Skeletal muscle tissue (tissue), 4 donors: ENCODE measurements around the gene UXS1. TPM values are rescaled to one million over a fixed set of nuclear protein-coding genes. Genes with fewer than 3 reads are reported as not detected.

Experiments
- H3K27ac ChIP-seq: one replicate; pipeline ENCODE4 v1.7.0; 2013; ENCODE audit warnings: mild to moderate bottlenecking, low read depth, low read length, inconsistent platforms
- H3K27me3 ChIP-seq, 3 donors: one replicate each; pipeline ENCODE4 v1.7.0; 2013; ENCODE audit warnings: low read length in 3 of 3; ENCODE audit not compliant: control insufficient read depth in 3 of 3, insufficient read depth in 3 of 3
- H3K36me3 ChIP-seq, 3 donors: one replicate each; pipeline ENCODE4 v1.7.0; 2013; ENCODE audit warnings: low read length in 3 of 3; ENCODE audit not compliant: control insufficient read depth in 3 of 3, insufficient read depth in 3 of 3
- H3K4me1 ChIP-seq, 3 donors: one replicate each; pipeline ENCODE4 v1.7.0; 2013; ENCODE audit warnings: low read length in 3 of 3, mild to moderate bottlenecking in 3 of 3; ENCODE audit not compliant: control insufficient read depth in 3 of 3, insufficient read depth in 3 of 3
- H3K4me3 ChIP-seq, 3 donors: one replicate each; pipeline ENCODE4 v1.7.0; 2013; ENCODE audit warnings: low read length in 3 of 3
- H3K9ac ChIP-seq, 3 donors: one replicate each; pipeline ENCODE4 v1.7.0; 2013; ENCODE audit warnings: low read length in 3 of 3, mild to moderate bottlenecking in 3 of 3, moderate library complexity in 2 of 3, low read depth in 1 of 3
- H3K9me3 ChIP-seq, 3 donors: one replicate each; pipeline ENCODE4 v1.7.0; 2013; ENCODE audit warnings: low read length in 3 of 3; ENCODE audit not compliant: control insufficient read depth in 3 of 3
- total RNA-seq: library from RNA; depleted of rRNA; stranded (reverse); fragments of >200 nt; gene quantifications from one replicate; pipeline ENCODE4 v1.2.3, GENCODE V29; 2014
- donor health status: Osteomylitis.

Gene UXS1
- total RNA-seq, 1 donor from 2014 or later: 17.7 TPM

- H3K9me3 ChIP-seq: no peaks in the 10 kb centered on the region
- H3K27ac ChIP-seq: peak overlapping the region; percentile 92
- peaks cover 15 to 41% (median 34%) of the 10 kb centered on the region in 3 donors for H3K4me1 ChIP-seq
- no peak overlapping the region for H3K4me3 ChIP-seq
- H3K36me3 ChIP-seq: peaks cover 14 to 22% (median 14%) of the 10 kb centered on the region in 3 donors
- H3K9ac ChIP-seq: no peak overlapping the region
- no peaks in the 10 kb centered on the region for H3K27me3 ChIP-seq
Measured at GRCh38 chr2:106116248-106116647, 77.9 kb downstream of the UXS1 start.

GRCh38 chr2:106115665-106116064 lies 78.4 kb downstream of the UXS1 start:
- no peaks in the 10 kb centered on the region for H3K27me3 ChIP-seq
- H3K27ac ChIP-seq: peak overlapping the region; percentile 92
- peaks cover 15 to 27% (median 20%) of the 10 kb centered on the region in 3 donors for H3K36me3 ChIP-seq
- H3K4me3 ChIP-seq: no peak overlapping the region
- H3K9me3 ChIP-seq: no peaks in the 10 kb centered on the region
- peaks cover 15 to 40% (median 34%) of the 10 kb centered on the region in 3 donors for H3K4me1 ChIP-seq
- no peak overlapping the region for H3K9ac ChIP-seq

GRCh38 chr2:106115250-106115649 lies 78.9 kb downstream of the UXS1 start:
- no peaks in the 10 kb centered on the region for H3K27me3 ChIP-seq
- no peaks in the 10 kb centered on the region for H3K9me3 ChIP-seq
- H3K27ac ChIP-seq: peak overlapping the region; percentile 92
- no peak overlapping the region for H3K4me3 ChIP-seq
- peaks cover 15 to 38% (median 34%) of the 10 kb centered on the region in 3 donors for H3K4me1 ChIP-seq
- H3K36me3 ChIP-seq: peaks cover 17 to 29% (median 24%) of the 10 kb centered on the region in 3 donors
- no peak overlapping the region for H3K9ac ChIP-seq

- Histone ChIP-seq H3K4me1 (peaks cover 15 to 38% (median 32%) of the 10 kb centered on the region in 3 donors), H3K36me3 (peaks cover 17 to 32% (median 23%) of the 10 kb centered on the region in 3 donors), H3K9me3 (no peaks in the 10 kb centered on the region), H3K27ac (no peak overlapping the region), H3K4me3 (no peak overlapping the region), H3K27me3 (no peaks in the 10 kb centered on the region), H3K9ac (no peak overlapping the region)
Measured at GRCh38 chr2:106114166-106114565, 79.9 kb downstream of the UXS1 start.

GRCh38 chr2:106113361-106113966 lies 80.6 kb downstream of the UXS1 start:
- H3K4me1 ChIP-seq: peaks cover 15 to 38% (median 32%) of the 10 kb centered on the region in 3 donors
- no peak overlapping the region for H3K4me3 ChIP-seq
- H3K9ac ChIP-seq: no peak overlapping the region
- no peak overlapping the region for H3K27ac ChIP-seq
- peaks cover 17 to 32% (median 23%) of the 10 kb centered on the region in 3 donors for H3K36me3 ChIP-seq
- H3K9me3 ChIP-seq: no peaks in the 10 kb centered on the region
- no peaks in the 10 kb centered on the region for H3K27me3 ChIP-seq

- Histone ChIP-seq H3K4me3 (no peak overlapping the region), H3K9me3 (no peaks in the 10 kb centered on the region), H3K27me3 (no peaks in the 10 kb centered on the region), H3K27ac (no peak overlapping the region), H3K9ac (no peak overlapping the region), H3K36me3 (peaks cover 17 to 27% (median 23%) of the 10 kb centered on the region in 3 donors), H3K4me1 (peaks cover 18 to 40% (median 35%) of the 10 kb centered on the region in 3 donors)
Measured at GRCh38 chr2:106111882-106112571, 82.1 kb downstream of the UXS1 start.

- Histone ChIP-seq H3K9me3 (no peaks in the 10 kb centered on the region), H3K4me1 (peaks cover 12 to 20% (median 20%) of the 10 kb centered on the region in 3 donors), H3K36me3 (peaks cover 17 to 27% (median 23%) of the 10 kb centered on the region in 3 donors), H3K27ac (no peak overlapping the region), H3K4me3 (no peak overlapping the region), H3K27me3 (no peaks in the 10 kb centered on the region), H3K9ac (no peak overlapping the region)
Measured at GRCh38 chr2:106109675-106110424, 84.3 kb downstream of the UXS1 start.

GRCh38 chr2:106108791-106109190 lies 85.3 kb downstream of the UXS1 start:
- H3K9me3 ChIP-seq: no peaks in the 10 kb centered on the region
- H3K36me3 ChIP-seq: peaks cover 17 to 27% (median 23%) of the 10 kb centered on the region in 3 donors
- H3K27ac ChIP-seq: no peak overlapping the region
- peaks cover 12 to 19% (median 15%) of the 10 kb centered on the region in 3 donors for H3K4me1 ChIP-seq
- H3K9ac ChIP-seq: no peak overlapping the region
- no peaks in the 10 kb centered on the region for H3K27me3 ChIP-seq
- no peak overlapping the region for H3K4me3 ChIP-seq

- Histone ChIP-seq H3K9me3 (no peaks in the 10 kb centered on the region), H3K4me1 (peaks cover 12 to 19% (median 15%) of the 10 kb centered on the region in 3 donors), H3K27ac (no peak overlapping the region), H3K4me3 (no peak overlapping the region), H3K27me3 (no peaks in the 10 kb centered on the region), H3K36me3 (peaks cover 17 to 25% (median 23%) of the 10 kb centered on the region in 3 donors), H3K9ac (no peak overlapping the region)
Measured at GRCh38 chr2:106108351-106108750, 85.8 kb downstream of the UXS1 start.
